HG02798 (cell line): ENCODE data around the gene GRIN2A.

Experiments used
- ATAC-seq: cut with Tn5 transposase; IDR thresholded peaks from one replicate; pipeline ENCODE4 v1.9.1; 2021; ENCODE audit warnings: mild to moderate bottlenecking; ENCODE audit not compliant: unreplicated experiment, poor library complexity

The GRIN2A gene

GRCh38 chr16:9980981-9981380 lies 201.2 kb downstream of the GRIN2A start:
- ATAC-seq, result no peak

- no peak for ATAC-seq
Measured at GRCh38 chr16:9978160-9978725, 204.0 kb downstream of the GRIN2A start.

GRCh38 chr16:9977333-9977897 lies 204.8 kb downstream of the GRIN2A start:
- ATAC-seq, result no peak

GRCh38 chr16:9976601-9977000 lies 205.6 kb downstream of the GRIN2A start:
- no peak for ATAC-seq

- ATAC-seq, result no peak
Measured at GRCh38 chr16:9971907-9972306, 210.3 kb downstream of the GRIN2A start.

GRCh38 chr16:9970796-9971195 lies 211.4 kb downstream of the GRIN2A start:
- ATAC-seq, result no peak

- no peak for ATAC-seq
Measured at GRCh38 chr16:9970244-9970643, 212.0 kb downstream of the GRIN2A start.

GRCh38 chr16:9969580-9969979 lies 212.6 kb downstream of the GRIN2A start:
- no peak for ATAC-seq

GRCh38 chr16:9966569-9967157 lies 215.6 kb downstream of the GRIN2A start:
- peak; percentile 62 for ATAC-seq

- ATAC-seq, result no peak
Measured at GRCh38 chr16:9965079-9965478, 217.1 kb downstream of the GRIN2A start.

- ATAC-seq, result no peak
Measured at GRCh38 chr16:9964426-9964825, 217.8 kb downstream of the GRIN2A start.

- ATAC-seq, result no peak
Measured at GRCh38 chr16:9957433-9957832, 224.8 kb downstream of the GRIN2A start.

- ATAC-seq, result no peak
Measured at GRCh38 chr16:9957002-9957401, 225.2 kb downstream of the GRIN2A start.

GRCh38 chr16:9955677-9956076 lies 226.6 kb downstream of the GRIN2A start:
- ATAC-seq, result no peak

- no peak for ATAC-seq
Measured at GRCh38 chr16:9953908-9954570, 228.2 kb downstream of the GRIN2A start.

GRCh38 chr16:9950658-9951057 lies 231.6 kb downstream of the GRIN2A start:
- ATAC-seq, result no peak

- ATAC-seq, result no peak
Measured at GRCh38 chr16:9949396-9949795, 232.8 kb downstream of the GRIN2A start.

GRCh38 chr16:9948933-9949332 lies 233.3 kb downstream of the GRIN2A start:
- ATAC-seq, result no peak

GRCh38 chr16:9946022-9946720 lies 236.1 kb downstream of the GRIN2A start:
- ATAC-seq, result no peak

GRCh38 chr16:9943121-9943520 lies 239.1 kb downstream of the GRIN2A start:
- ATAC-seq, result no peak

GRCh38 chr16:9941245-9941644 lies 241.0 kb downstream of the GRIN2A start:
- ATAC-seq, result no peak
